HepG2 (cell line): ENCODE results near the gene ISG20. TPM values are rescaled to one million over a fixed set of nuclear protein-coding genes. Genes with fewer than 3 reads are reported as not detected.
A peak's percentile ranks its signal among the peaks of the same experiment; 100 is the strongest.

Experiments
- ATAC-seq: fragments of 200-7000 bp; cut with Tn5 transposase; 3 replicates; pipeline ENCODE4 v1.9.1; 2020; ENCODE audit warnings: mild to moderate bottlenecking, moderate library complexity
- BruUV-seq: library from RNA; stranded (reverse); fragments of 400-500 nt; replicated peaks from 2 replicates; lab custom pipeline; 2021; lab: Mats Ljungman, UMichigan
- CTCF ChIA-PET: fragments of 300-600 bp; formaldehyde crosslinking; extraction: SDS; loops from one replicate; lab custom pipeline; 2021; ENCODE audit warnings: low total read pairs, inconsistent platforms, low intra/inter-chr PET ratio; lab: Yijun Ruan, JAX
- POLR2A ChIA-PET: fragments of 350-600 bp; sonication (Branson Sonifier 250); formaldehyde crosslinking; loops from one replicate; lab custom pipeline; 2020; ENCODE audit warnings: antibody characterized with exemption, inconsistent platforms; lab: Yijun Ruan, JAX
- DNase-seq: peaks from one replicate; pipeline ENCODE4 v3.0.0-alpha.2; 2015; ENCODE audit warnings: low spot score
- FAIRE-seq: peaks from 3 replicates; lab custom pipeline; 2011; peaks lifted over from hg19 to GRCh38; lab: Jason Lieb, UNC
- H2AFZ ChIP-seq: one replicate; pipeline ENCODE4 v1.6.1; 2011; ENCODE audit warnings: low read length, inconsistent platforms
- H3K27ac ChIP-seq: fragments of 300-600 bp; 3 replicates; pipeline ENCODE4 v1.8.0; 2011; ENCODE audit warnings: mixed run types, mild to moderate bottlenecking, mixed read lengths, low read length, inconsistent platforms; ENCODE audit not compliant: insufficient read depth; ENCODE audit errors: extremely low read length
- H3K27me3 ChIP-seq, 2 experiments: fragments of 200-600 bp in 1 of 2; 2 replicates in 1 of 2; 3 replicates in 1 of 2; pipeline versions ENCODE4 v1.6.0 to v1.8.0; 2011; ENCODE audit warnings: low read length in 2 of 2, mild to moderate bottlenecking in 2 of 2, moderate library complexity in 2 of 2, inconsistent platforms in 1 of 2; ENCODE audit not compliant: insufficient read depth in 2 of 2, control insufficient read depth in 1 of 2
- H3K36me3 ChIP-seq, 2 experiments: fragments of 200-600 bp in 1 of 2; replicated peaks in 1 of 2; 2 replicates in 1 of 2; 3 replicates in 1 of 2; pipeline versions ENCODE4 v1.5.1 to v1.8.0; 2011; ENCODE audit warnings: low read length in 2 of 2, inconsistent platforms in 1 of 2; ENCODE audit not compliant: insufficient read depth in 2 of 2, control insufficient read depth in 1 of 2
- H3K4me1 ChIP-seq: 2 replicates; pipeline ENCODE4 v1.5.1; 2012; ENCODE audit warnings: low read length, inconsistent platforms; ENCODE audit not compliant: insufficient read depth
- H3K4me2 ChIP-seq: 2 replicates; pipeline ENCODE4 v1.6.0; 2011; ENCODE audit warnings: low read depth, low read length, inconsistent platforms
- H3K4me3 ChIP-seq, 3 experiments: fragments of 200-600 bp in 1 of 3; sonication (generic), shearing (Covaris generic) in 1 of 3; replicated peaks in 1 of 3; 2 replicates each; pipeline ENCODE4 v1.5.1; 2011 to 2016; ENCODE audit warnings: low read length in 3 of 3, inconsistent platforms in 2 of 3, low read depth in 2 of 3, mild to moderate bottlenecking in 2 of 3, control low read depth in 1 of 3, mixed read lengths in 1 of 3; ENCODE audit not compliant: insufficient read depth in 1 of 3
- H3K79me2 ChIP-seq: one replicate; pipeline ENCODE4 v1.6.1; 2011; ENCODE audit warnings: low read length, inconsistent platforms; ENCODE audit not compliant: insufficient read depth
- H3K9ac ChIP-seq: 2 replicates; pipeline ENCODE4 v1.6.0; 2011; ENCODE audit warnings: mild to moderate bottlenecking, low read depth, low read length, inconsistent platforms; ENCODE audit not compliant: insufficient read depth
- H3K9me3 ChIP-seq: 2 replicates; pipeline ENCODE4 v1.5.1; 2012; ENCODE audit warnings: mild to moderate bottlenecking, low read length
- H4K20me1 ChIP-seq: 2 replicates; pipeline ENCODE4 v1.6.0; 2011; ENCODE audit warnings: inconsistent platforms, mild to moderate bottlenecking, low read length, moderate library complexity; ENCODE audit not compliant: insufficient read depth
- AFF4 ChIP-seq: sonication (generic); formaldehyde crosslinking; IDR thresholded peaks from 2 replicates; pipeline ENCODE4 v1.4.0; 2020; ENCODE audit warnings: missing genetic modification reagents
- BRF2 ChIP-seq: sonication (generic); formaldehyde crosslinking; IDR thresholded peaks from 2 replicates; pipeline ENCODE4 v1.8.1; 2022; ENCODE audit warnings: mild to moderate bottlenecking, missing genetic modification reagents
- CSRNP2 ChIP-seq: sonication (generic); formaldehyde crosslinking; conservative IDR thresholded peaks from 2 replicates; pipeline ENCODE4 v1.8.0; 2022; ENCODE audit warnings: low read depth, missing genetic modification reagents
- DRAP1 ChIP-seq: IDR thresholded peaks from 2 replicates; pipeline ENCODE4 v1.6.1; 2016; ENCODE audit warnings: missing genetic modification reagents, missing compliant biosample characterization
- HDAC1 ChIP-seq: sonication (generic); formaldehyde crosslinking; IDR thresholded peaks from 2 replicates; pipeline ENCODE4 v1.5.1; 2020; ENCODE audit warnings: mild to moderate bottlenecking, missing genetic modification reagents
- MXI1 ChIP-seq: IDR thresholded peaks from 3 replicates; pipeline ENCODE4 v1.6.1; 2012; ENCODE audit warnings: low read depth, low read length, inconsistent platforms, borderline replicate concordance
- SMC3 ChIP-seq: IDR thresholded peaks from 2 replicates; pipeline ENCODE4 v1.6.1; 2011; ENCODE audit warnings: low read length, improper control_type of control experiment
- TBP ChIP-seq: sonication (generic); formaldehyde crosslinking; IDR thresholded peaks from 2 replicates; pipeline ENCODE4 v1.5.0; 2020; ENCODE audit warnings: missing genetic modification reagents
- U2AF1 ChIP-seq: fragments of 200-400 bp; formaldehyde crosslinking; optimal IDR thresholded peaks from 2 replicates; pipeline ENCODE3; 2017; ENCODE audit warnings: mild to moderate bottlenecking, low read depth, low read length
- ZBTB38 ChIP-seq: sonication (generic); formaldehyde crosslinking; IDR thresholded peaks from 2 replicates; pipeline ENCODE4 v1.5.1; 2020; ENCODE audit warnings: mild to moderate bottlenecking, missing genetic modification reagents
- ZNF260 ChIP-seq: sonication (generic); formaldehyde crosslinking; IDR thresholded peaks from 2 replicates; pipeline ENCODE4 v1.4.0; 2020; ENCODE audit warnings: missing genetic modification reagents, low read depth, mild to moderate bottlenecking, borderline replicate concordance
- ZNF292 ChIP-seq: sonication (generic); formaldehyde crosslinking; IDR thresholded peaks from 2 replicates; pipeline ENCODE4 v1.8.1; 2022; ENCODE audit warnings: mild to moderate bottlenecking, low read depth, missing genetic modification reagents, borderline replicate concordance
- ZNF441 ChIP-seq: sonication (generic); formaldehyde crosslinking; IDR thresholded peaks from 2 replicates; pipeline ENCODE4 v1.7.0; 2021; ENCODE audit warnings: missing genetic modification reagents, borderline replicate concordance
- ZNF569 ChIP-seq: sonication (generic); formaldehyde crosslinking; IDR thresholded peaks from 2 replicates; pipeline ENCODE4 v1.5.0; 2020; ENCODE audit warnings: mild to moderate bottlenecking, missing genetic modification reagents, moderate library complexity, borderline replicate concordance
- WGBS: methylation state at CpG from one replicate; pipeline ENCODE4 v1.1.6; 2017; ENCODE audit warnings: low lambda C conversion rate; 5-methylcytosine and 5-hydroxymethylcytosine counted together
- in situ Hi-C: cut with HindIII; loops from 2 replicates; pipeline ENCODE4 v1.10.0; 2017; ENCODE audit warnings: low pct_unique_long_range_greater_than_20kb; ENCODE audit not compliant: extremely low pct_ligation_motif_present
- intact Hi-C: fragments of 100-400 bp; cut with micrococcal nuclease; formaldehyde crosslinking; loops from one replicate; pipeline ENCODE4 v1.10.0; 2022; ENCODE audit not compliant: unreplicated experiment
- polyA plus RNA-seq, 8 experiments: library from polyadenylated mRNA; depleted of rRNA in 3 of 8; stranded (reverse) in 7 of 8; unstranded in 1 of 8; fragments of >200 nt; fragmentation: Illumina TruSeq in 4 of 8; extraction: Trizol in 4 of 8; gene quantifications; 2 replicates each; pipeline versions ENCODE4 v1.2.1 to v1.2.3, GENCODE V29; 2011 to 2016; ENCODE audit warnings: low read depth in 4 of 8, missing spikeins in 1 of 8, mixed read lengths in 1 of 8; ENCODE audit not compliant: insufficient read depth in 1 of 8
- total RNA-seq, 5 experiments: library from RNA; depleted of rRNA; stranded (reverse); fragments of >200 nt; fragmentation: Illumina TruSeq; extraction: Trizol; gene quantifications; 2 replicates each; pipeline ENCODE4 v1.2.3, GENCODE V29; 2016; ENCODE audit warnings: low read depth in 1 of 5
- TF ChIP-seq, protein P1 (sequence below): sonication (generic); formaldehyde crosslinking; IDR thresholded peaks from 2 replicates; pipeline ENCODE4 v1.4.0; 2020; ENCODE audit warnings: mild to moderate bottlenecking, missing genetic modification reagents
- TF ChIP-seq, protein P2 (sequence below): sonication (generic); formaldehyde crosslinking; IDR thresholded peaks from 2 replicates; pipeline ENCODE4 v1.4.0; 2020; ENCODE audit warnings: missing genetic modification reagents, low read depth, mild to moderate bottlenecking, borderline replicate concordance

The ISG20 gene
- total and polyA plus RNA-seq, 2 of the 13 experiments (the other 11 are each of a cell fraction or from before 2014, with no cell fraction given) = 6.3 to 31.5 TPM

DNA sequence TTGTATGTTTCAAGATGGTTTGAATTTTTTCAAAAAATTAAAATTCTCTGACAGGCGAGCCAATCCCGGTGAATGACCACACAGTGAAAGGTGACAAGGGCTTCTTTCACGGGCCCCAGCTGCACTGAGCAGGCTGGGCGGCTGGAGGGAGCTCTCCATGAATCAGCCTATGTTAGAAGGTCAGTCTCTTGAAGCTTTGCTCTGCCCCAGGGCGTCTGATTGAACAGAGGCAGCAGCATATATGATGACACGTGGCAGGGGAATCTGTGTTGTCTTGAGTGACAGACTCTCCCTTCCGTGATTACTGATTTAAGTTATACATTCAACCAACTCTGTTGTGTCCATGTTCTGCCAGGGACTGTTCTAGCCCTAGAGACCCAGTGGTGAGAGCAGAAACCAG lies 51.5 kb downstream of the ISG20 start:
- no peaks in the 10 kb centered on the region for H3K4me1 ChIP-seq
- no peaks in the 10 kb centered on the region for H4K20me1 ChIP-seq
- no peak overlapping the region for H3K4me2 ChIP-seq
- H3K27ac ChIP-seq = no peak overlapping the region
- DNase-seq = no peak
- H3K27me3 ChIP-seq = peaks cover 0 to 13% of the 10 kb centered on the region in 2 experiments; a peak in 3 of 5 replicates
- ChIA-PET CTCF (no interaction called here), POLR2A (no interaction called here)
- no peak overlapping the region for H2AFZ ChIP-seq
- no peak overlapping the region for H3K9ac ChIP-seq
- no peaks in the 10 kb centered on the region for H3K79me2 ChIP-seq
- H3K4me3 ChIP-seq = no peak overlapping the region
- no peaks in the 10 kb centered on the region for H3K36me3 ChIP-seq
- intact Hi-C loops (no loop called here), in situ Hi-C loops (no loop called here)
- no peaks in the 10 kb centered on the region; the same call in 1 of the 2 replicates for H3K9me3 ChIP-seq
- TF ChIP-seq BRF2 = no peak
- no peak for TF ChIP-seq CSRNP2 (CRISPR knock-in tag)
- no peak for TF ChIP-seq U2AF1
- TF ChIP-seq, protein P1, sequence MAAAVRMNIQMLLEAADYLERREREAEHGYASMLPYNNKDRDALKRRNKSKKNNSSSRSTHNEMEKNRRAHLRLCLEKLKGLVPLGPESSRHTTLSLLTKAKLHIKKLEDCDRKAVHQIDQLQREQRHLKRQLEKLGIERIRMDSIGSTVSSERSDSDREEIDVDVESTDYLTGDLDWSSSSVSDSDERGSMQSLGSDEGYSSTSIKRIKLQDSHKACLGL (CRISPR knock-in tag) = no peak
- no peak for TF ChIP-seq ZNF260 (CRISPR knock-in tag)
- TF ChIP-seq AFF4 (CRISPR knock-in tag) = no peak
- TF ChIP-seq ZNF441 (CRISPR knock-in tag) = no peak
- no peak for TF ChIP-seq ZNF292
- no peak for TF ChIP-seq DRAP1 (CRISPR knock-in tag)
- no peak for TF ChIP-seq ZBTB38
- TF ChIP-seq SMC3 = no peak
- no peak for TF ChIP-seq HDAC1 (CRISPR knock-in tag)
- TF ChIP-seq, protein P2, sequence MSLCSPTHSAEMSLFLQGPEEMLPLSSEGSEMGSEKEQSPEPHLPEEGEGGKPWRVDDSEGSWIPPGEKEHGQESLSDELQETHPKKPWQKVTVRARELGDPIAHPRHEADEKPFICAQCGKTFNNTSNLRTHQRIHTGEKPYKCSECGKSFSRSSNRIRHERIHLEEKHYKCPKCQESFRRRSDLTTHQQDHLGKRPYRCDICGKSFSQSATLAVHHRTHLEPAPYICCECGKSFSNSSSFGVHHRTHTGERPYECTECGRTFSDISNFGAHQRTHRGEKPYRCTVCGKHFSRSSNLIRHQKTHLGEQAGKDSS (CRISPR knock-in tag) = no peak
- no peak for TF ChIP-seq TBP (CRISPR knock-in tag)
- TF ChIP-seq MXI1 = no peak
- no peak for TF ChIP-seq ZNF569 (CRISPR knock-in tag)
- BruUV-seq = no TSS peak
- 10% methylated on average over 7 of the region's 7 CpGs for WGBS
- no peak for FAIRE-seq
- peak; percentile 65 for ATAC-seq
